Measurements from ENCODE around the gene IL2RA.

GRCh38 chr10:6025683-6026255 lies 36.4 kb downstream of the IL2RA start:
- no peak for TF ChIP-seq SNAI2 (CRISPR knock-in tag; IDR thresholded peaks at IDR 0.05)
- TF ChIP-seq ZFP30 (CRISPR knock-in tag; IDR thresholded peaks at IDR 0.05): no peak
- TF ChIP-seq, protein P1, sequence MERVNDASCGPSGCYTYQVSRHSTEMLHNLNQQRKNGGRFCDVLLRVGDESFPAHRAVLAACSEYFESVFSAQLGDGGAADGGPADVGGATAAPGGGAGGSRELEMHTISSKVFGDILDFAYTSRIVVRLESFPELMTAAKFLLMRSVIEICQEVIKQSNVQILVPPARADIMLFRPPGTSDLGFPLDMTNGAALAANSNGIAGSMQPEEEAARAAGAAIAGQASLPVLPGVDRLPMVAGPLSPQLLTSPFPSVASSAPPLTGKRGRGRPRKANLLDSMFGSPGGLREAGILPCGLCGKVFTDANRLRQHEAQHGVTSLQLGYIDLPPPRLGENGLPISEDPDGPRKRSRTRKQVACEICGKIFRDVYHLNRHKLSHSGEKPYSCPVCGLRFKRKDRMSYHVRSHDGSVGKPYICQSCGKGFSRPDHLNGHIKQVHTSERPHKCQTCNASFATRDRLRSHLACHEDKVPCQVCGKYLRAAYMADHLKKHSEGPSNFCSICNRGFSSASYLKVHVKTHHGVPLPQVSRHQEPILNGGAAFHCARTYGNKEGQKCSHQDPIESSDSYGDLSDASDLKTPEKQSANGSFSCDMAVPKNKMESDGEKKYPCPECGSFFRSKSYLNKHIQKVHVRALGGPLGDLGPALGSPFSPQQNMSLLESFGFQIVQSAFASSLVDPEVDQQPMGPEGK (CRISPR knock-in tag; IDR thresholded peaks at IDR 0.05; ENCODE audit: borderline replicate concordance): no peak
- no peak for TF ChIP-seq GLIS3 (CRISPR knock-in tag; IDR thresholded peaks at IDR 0.05)
- no peak for TF ChIP-seq PPARA (CRISPR knock-in tag; IDR thresholded peaks at IDR 0.05; ENCODE audit: borderline replicate concordance)
- no peak for TF ChIP-seq ZFP3 (CRISPR knock-in tag; IDR thresholded peaks at IDR 0.05)
- TF ChIP-seq ESRRG (CRISPR knock-in tag; IDR thresholded peaks at IDR 0.05): no peak
- no peak for TF ChIP-seq CREB5 (CRISPR knock-in tag; IDR thresholded peaks at IDR 0.05; ENCODE audit: low read depth)
- TF ChIP-seq POU6F1 (CRISPR knock-in tag; IDR thresholded peaks at IDR 0.05; ENCODE audit: borderline replicate concordance, low read depth): no peak
- no peak for TF ChIP-seq CSDC2 (CRISPR knock-in tag; IDR thresholded peaks at IDR 0.05)
- no peak for TF ChIP-seq ZC3H10 (CRISPR knock-in tag; IDR thresholded peaks at IDR 0.05)
- TF ChIP-seq OSR1 (CRISPR knock-in tag; IDR thresholded peaks at IDR 0.05): no peak

Measured in SK-N-SH treated with all-trans-retinoic acid at 6 μM for 48 hours (cell line).